Measurements from ENCODE around the gene CLCN4.

GRCh38 chrX:10259716-10260115 is 102.9 kb downstream of the CLCN4 start:
- no peak for TF ChIP-seq CTCF (conservative IDR thresholded peaks at IDR 0.05)
- no peak for TF ChIP-seq ZFX (IDR thresholded peaks at IDR 0.05)

Measured in C4-2B (cell line).